GM23338 (cell line): ENCODE measurements around the gene SPAG16.

Experiments used
- EZH2 ChIP-seq: fragments of 200-600 bp; sonication (generic); IDR thresholded peaks from one replicate; pipeline ENCODE4 v1.8.0; 2017; ENCODE audit warnings: antibody characterized with exemption, mild to moderate bottlenecking, low read depth; ENCODE audit not compliant: unreplicated experiment
- EZH2phosphoT487 ChIP-seq: fragments of 200-600 bp; sonication (generic); IDR thresholded peaks from one replicate; pipeline ENCODE4 v1.8.1; 2018; ENCODE audit warnings: antibody characterized with exemption; ENCODE audit not compliant: unreplicated experiment
- JUNB ChIP-seq: IDR thresholded peaks from one replicate; pipeline ENCODE4 v1.6.1; 2016; ENCODE audit warnings: antibody characterized with exemption; ENCODE audit not compliant: unreplicated experiment
- POLR2AphosphoS5 ChIP-seq: IDR thresholded peaks from 2 replicates; pipeline ENCODE4 v1.6.1; 2016; ENCODE audit warnings: antibody characterized with exemption, low read depth
- STAT1 ChIP-seq: IDR thresholded peaks from one replicate; pipeline ENCODE4 v1.6.1; 2016; ENCODE audit warnings: antibody characterized with exemption; ENCODE audit not compliant: unreplicated experiment
- ZNF114 ChIP-seq: fragments of 250-450 bp; sonication (Bioruptor Pico); IDR thresholded peaks from 2 replicates; pipeline ENCODE4 v1.5.0; 2020; ENCODE audit warnings: mild to moderate bottlenecking, moderate library complexity
- ZNF331 ChIP-seq: fragments of 250-450 bp; sonication (Bioruptor Pico); IDR thresholded peaks from 2 replicates; pipeline ENCODE4 v1.5.0; 2020; ENCODE audit warnings: low read depth, mild to moderate bottlenecking, moderate library complexity
- TF ChIP-seq, protein P1 (sequence below), 2 experiments: fragments of 200-600 bp in 1 of 2; sonication (generic) in 1 of 2; conservative IDR thresholded peaks; 2 replicates each; pipeline versions ENCODE4 v1.5.1 to v1.6.1; 2016 to 2017; ENCODE audit warnings: antibody characterized with exemption in 2 of 2, low read depth in 2 of 2, mild to moderate bottlenecking in 2 of 2, moderate library complexity in 1 of 2

DNA sequence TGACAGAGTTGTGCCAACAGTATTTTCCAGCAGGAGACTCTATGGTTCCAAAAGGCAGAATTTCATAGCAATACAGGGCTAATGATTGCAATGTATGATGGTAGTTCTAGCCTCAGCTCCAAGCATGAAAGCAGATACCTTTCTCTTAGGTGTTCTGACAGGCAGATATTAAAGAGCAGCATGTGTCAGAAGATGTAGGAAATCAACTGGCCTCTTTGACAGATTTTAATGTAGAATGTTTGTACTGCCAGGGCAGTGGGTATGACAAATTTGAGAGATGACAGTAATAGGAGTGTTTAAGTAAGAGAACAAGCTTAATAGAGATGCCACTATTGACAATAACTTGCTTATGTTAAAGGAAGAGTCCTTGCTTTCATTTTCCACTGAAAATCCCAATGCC lies 1105.1 kb downstream of the SPAG16 start:
- TF ChIP-seq, protein P1, sequence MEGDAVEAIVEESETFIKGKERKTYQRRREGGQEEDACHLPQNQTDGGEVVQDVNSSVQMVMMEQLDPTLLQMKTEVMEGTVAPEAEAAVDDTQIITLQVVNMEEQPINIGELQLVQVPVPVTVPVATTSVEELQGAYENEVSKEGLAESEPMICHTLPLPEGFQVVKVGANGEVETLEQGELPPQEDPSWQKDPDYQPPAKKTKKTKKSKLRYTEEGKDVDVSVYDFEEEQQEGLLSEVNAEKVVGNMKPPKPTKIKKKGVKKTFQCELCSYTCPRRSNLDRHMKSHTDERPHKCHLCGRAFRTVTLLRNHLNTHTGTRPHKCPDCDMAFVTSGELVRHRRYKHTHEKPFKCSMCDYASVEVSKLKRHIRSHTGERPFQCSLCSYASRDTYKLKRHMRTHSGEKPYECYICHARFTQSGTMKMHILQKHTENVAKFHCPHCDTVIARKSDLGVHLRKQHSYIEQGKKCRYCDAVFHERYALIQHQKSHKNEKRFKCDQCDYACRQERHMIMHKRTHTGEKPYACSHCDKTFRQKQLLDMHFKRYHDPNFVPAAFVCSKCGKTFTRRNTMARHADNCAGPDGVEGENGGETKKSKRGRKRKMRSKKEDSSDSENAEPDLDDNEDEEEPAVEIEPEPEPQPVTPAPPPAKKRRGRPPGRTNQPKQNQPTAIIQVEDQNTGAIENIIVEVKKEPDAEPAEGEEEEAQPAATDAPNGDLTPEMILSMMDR (conservative IDR thresholded peaks at IDR 0.05; ENCODE audit: low read depth in 2 of 2), result no peak
- no peak for TF ChIP-seq EZH2
- no peak for TF ChIP-seq POLR2AphosphoS5
- TF ChIP-seq JUNB, result no peak
- TF ChIP-seq STAT1, result no peak
- no peak for TF ChIP-seq ZNF114 (CRISPR knock-in tag)
- no peak for TF ChIP-seq EZH2phosphoT487
- no peak for TF ChIP-seq ZNF331
